UCSD-AML1 (cell line): ENCODE measurements around the gene AADACL2.
"Not testable (repeated sequence)": the region's sequence is repeated elsewhere in the genome, so short reads cannot be mapped to it uniquely, and the experiment has no call there.

Experiments used
- DNase-seq: peaks from one replicate; lab custom pipeline; 2025; ENCODE audit not compliant: unreplicated experiment; lab: John Stamatoyannopoulos, UW

AADACL2 gene

GRCh38 chr3:151733613-151734012 is at the start of gene AADACL2:
AADACL2 (plus strand) TSS chr3:151733927; CDS start chr3:151734036, 109 bp downstream.
- no peak for DNase-seq

DNA sequence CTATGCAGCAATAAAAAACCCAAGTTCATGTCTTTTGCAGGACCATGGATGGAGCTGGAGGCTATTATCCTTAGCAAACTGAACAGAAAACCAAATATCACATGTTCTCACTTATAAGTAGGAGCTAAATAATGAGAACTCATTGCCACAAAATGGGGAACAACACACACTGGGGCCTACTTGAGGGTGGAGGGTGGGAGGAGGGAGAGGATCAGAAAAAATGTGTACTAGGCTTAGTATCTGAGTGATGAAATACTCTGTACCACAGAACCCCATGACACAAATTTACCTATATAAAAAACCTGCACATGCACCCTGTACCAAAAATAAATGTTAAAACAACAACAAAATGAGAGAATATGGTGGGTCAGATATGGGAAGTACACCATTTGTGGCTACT is 49.6 kb upstream of the AADACL2 start:
- no peak for DNase-seq

DNA sequence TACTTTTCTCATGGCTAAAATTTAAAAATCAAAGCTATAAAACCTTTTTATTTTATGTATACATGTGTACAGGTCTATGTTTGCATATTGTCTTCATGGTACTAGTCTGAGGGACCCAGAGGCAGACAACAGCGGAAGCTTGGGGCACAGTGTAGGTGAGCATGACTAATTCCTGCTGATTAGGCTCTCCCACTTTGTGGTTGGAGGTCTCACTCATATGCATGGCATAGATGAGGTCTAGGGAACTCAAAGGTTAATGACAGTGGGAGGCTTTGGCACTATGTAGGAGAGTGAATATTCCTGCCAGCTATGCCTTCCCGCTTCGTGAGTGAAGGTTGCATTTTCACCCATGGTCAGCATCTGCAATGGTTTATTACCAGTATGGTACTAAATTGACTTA is 47.5 kb upstream of the AADACL2 start:
- DNase-seq, result no peak

DNA sequence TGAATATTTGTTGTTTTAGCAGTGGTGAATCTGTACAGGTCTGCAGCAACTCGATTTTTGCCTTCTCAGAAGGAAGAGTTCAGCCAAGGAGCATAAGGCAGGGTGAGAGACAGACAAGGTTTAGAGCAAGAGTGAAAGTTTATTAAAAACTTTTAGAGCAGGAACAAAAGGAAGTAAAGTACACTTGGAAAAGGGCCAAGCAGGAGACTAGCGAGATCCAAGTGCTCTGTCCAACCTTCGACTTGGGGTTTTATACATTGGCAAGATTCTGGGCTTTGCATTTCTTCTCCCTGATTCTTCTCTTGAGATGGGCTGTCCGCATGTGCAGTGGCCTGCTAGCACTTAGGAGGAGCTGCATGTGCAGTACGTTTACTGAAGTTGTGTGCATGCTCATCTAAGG is 46.7 kb upstream of the AADACL2 start:
- DNase-seq, result no peak

GRCh38 chr3:151688571-151688970 is 45.2 kb upstream of the AADACL2 start:
- no peak for DNase-seq

GRCh38 chr3:151690645-151691044 is 43.1 kb upstream of the AADACL2 start:
- DNase-seq, result no peak

DNA sequence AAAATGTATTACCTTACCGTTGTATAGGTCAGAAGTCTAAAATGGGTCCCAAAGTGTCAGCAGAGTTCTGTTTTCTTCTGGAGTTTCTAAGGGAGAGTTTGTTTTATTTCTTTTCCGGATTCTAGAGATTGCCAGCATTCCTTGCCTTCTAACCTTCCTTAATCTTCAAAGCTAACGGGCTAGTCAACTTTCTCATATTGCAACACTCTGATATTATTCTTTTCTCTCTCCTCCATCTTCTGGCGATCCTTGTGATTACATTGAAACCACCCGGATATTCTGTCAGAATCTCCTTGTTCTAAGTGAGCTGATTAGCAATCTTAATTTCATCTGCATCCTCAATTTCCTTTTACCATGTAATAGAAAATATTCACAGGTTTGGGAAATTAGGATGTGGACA is 36.2 kb upstream of the AADACL2 start:
- no peak for DNase-seq

- no peak for DNase-seq
Observed at GRCh38 chr3:151707216-151707615, 26.5 kb upstream of the AADACL2 start.

GRCh38 chr3:151708868-151709267 is 24.9 kb upstream of the AADACL2 start:
- no peak for DNase-seq

DNA sequence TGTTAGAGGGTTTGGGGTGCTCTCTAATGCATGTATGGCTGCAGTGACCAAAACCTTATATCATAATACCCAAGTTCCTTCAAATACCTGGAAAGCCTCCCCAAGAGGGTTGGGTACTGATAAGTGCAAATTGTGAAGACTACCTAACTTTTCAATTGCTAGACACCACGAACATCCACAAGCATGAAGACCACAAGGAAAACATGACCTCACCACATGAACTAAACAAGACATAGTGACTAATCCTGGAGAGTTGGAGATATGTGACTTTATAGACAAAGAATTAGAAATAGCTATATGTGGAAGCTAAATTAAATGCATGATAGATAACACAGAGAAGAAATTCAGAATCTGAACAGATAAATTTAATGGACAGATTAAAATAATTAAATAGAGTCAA is 23.9 kb upstream of the AADACL2 start:
- no peak for DNase-seq

GRCh38 chr3:151721294-151721693 is 12.4 kb upstream of the AADACL2 start:
- DNase-seq, result no peak

- no peak for DNase-seq
Observed at GRCh38 chr3:151722856-151723255, 10.9 kb upstream of the AADACL2 start.

DNA sequence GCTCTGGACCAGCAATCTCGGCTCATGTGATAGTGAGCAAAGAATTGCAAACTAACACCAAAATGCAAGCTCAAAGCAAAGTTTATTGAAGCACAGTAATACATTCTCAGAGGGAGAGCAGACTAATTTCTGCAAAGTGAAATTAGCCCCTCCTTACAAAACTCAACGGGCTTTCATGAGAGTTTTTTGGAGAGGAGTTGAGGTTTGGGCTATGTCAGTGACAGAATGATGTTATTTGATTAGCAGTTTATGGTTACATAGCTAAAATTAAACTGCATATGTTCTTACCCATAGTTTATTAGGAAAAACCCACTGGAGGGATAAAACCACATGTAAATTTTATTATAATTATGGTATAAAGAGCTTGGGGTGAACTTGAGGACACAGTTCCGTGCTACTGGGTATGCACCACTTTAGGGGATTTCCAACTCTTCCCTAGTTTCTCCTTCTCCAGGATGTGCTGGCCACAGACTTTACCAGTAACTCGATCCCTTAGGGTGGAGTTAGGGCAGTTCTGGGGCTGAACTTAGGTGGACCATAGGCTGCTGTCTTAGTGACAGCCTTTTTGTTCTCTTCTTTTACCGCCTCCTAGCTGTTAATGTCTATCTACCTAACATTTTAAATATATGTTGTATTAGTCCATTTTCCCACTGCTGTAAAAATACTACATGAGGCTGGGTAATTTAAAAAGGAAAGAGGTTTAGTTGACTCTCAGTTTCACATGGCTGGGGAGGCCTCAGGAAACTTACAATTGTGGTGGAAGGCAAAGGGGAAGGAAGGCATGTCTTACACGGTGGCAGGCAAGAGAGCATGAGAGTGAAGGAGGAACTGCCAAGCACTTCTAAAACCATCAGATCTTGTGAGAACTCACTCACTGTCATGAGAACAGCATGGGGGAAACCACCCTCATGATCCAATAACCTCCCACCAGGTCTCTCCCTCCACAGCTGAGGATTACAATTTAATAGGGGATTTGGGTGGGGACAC is 8.9 kb upstream of the AADACL2 start:
- no peak for DNase-seq

DNA sequence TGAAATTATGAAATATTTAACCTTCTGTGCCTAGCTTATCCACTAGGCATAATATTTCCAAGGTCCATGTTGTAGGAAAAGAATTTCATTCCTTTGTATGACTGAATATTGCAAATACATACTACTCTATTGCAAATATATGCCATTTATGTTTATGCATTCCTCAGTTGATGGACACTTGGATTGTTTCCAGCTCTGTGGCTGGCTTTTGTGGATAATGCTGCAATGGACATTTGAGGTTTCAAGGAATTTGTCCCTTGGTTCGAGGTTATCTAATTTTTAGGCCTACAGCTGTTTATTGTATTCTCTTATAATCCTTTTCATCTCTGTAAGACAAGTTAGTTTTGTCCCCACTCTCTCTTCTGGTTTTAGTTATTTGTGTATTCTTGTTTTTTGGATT is 7.7 kb upstream of the AADACL2 start:
- DNase-seq, result no peak

DNA sequence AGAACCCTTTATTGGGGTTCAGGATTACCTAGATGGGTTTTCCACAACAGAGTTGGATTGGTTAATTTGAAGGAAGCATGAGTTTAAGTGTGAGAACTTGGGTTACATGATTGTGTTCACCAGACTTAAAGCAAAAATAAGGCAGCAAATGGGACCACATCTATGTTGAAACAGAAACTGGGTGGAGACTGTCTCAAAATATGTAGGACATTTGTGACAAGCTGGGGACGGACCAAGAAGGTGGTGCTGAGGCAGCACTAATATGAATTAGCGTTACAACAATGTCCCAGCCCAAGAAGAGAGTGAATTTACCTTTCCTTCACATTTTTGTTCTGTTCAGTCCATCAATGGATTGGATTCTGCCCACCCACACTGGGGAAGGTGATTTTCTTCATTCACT is 866 bp upstream of the AADACL2 start:
- DNase-seq, result no peak

DNA sequence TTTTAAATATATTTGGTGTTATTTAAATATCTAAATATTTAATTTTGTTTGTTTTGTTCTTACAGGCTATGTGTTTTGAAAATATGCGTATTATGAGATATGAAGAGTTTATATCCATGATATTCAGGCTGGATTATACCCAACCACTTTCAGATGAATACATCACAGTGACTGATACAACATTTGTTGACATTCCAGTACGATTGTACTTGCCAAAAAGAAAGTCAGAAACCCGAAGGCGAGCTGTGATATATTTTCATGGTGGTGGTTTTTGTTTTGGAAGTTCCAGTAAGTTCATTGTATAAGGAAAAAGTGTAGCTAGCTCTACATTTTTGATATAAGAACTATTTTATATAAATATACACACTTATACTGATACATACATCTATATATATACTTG is 6.9 kb downstream of the AADACL2 start:
- no peak for DNase-seq

DNA sequence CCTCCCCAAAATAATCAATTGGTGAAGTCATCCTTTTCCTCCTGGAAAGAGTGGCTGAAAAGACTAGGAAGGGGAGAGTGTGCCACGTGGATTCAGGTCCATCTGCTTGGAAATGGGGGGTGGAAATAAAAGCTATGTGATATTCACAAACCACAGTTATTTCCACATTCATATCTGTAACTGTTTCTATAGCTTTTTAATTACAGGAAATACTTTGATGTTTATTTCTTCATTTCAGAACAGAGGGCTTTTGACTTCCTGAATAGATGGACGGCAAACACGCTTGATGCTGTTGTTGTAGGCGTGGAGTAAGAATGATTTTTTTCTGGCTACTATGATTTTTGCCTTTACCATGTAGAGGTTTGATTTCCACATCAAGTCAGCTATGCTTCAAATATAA is 10.1 kb downstream of the AADACL2 start:
- DNase-seq, result no peak

- no peak for DNase-seq
Observed at GRCh38 chr3:151750181-151750580, 16.5 kb downstream of the AADACL2 start.

DNA sequence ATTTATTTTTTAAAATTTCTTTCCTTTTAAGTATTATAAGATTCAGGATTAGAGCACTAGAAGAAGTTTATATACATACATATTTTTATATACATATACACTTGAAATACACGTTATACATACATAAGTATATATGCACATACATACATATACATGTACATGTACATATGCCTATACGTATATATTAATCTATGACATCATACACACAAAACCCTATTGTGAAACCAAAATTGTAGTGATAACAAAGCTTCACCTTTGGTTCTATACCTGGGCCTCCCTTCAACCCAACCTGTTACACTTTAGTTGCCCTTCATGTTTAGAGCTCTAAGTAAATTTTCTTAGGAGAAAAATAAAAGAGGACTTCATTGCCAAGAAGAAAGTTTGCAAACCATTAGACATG is 17.0 kb downstream of the AADACL2 start:
- DNase-seq, result no peak

GRCh38 chr3:151751161-151751560 is 17.4 kb downstream of the AADACL2 start:
- DNase-seq, result no peak

GRCh38 chr3:151753846-151754245 is 20.1 kb downstream of the AADACL2 start:
- no peak for DNase-seq

DNA sequence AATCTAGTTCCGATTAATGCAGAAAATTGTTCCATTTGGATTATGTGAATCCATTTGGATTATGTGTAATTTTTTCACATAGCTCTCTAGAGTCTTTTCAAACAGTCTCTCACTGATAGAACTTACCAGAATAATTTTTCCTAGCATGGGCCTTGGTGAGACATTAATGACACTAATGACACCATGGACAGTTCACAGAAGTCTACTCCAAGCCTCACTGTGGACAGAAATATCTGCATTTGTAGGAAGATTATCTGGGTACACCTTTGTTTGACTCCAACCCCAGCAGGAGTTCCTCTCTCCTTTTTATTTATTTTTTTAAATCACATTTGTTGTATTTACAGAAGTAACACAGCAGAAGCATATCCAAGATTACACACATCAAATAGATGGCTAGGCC is 27.9 kb downstream of the AADACL2 start:
- no peak for DNase-seq

DNA sequence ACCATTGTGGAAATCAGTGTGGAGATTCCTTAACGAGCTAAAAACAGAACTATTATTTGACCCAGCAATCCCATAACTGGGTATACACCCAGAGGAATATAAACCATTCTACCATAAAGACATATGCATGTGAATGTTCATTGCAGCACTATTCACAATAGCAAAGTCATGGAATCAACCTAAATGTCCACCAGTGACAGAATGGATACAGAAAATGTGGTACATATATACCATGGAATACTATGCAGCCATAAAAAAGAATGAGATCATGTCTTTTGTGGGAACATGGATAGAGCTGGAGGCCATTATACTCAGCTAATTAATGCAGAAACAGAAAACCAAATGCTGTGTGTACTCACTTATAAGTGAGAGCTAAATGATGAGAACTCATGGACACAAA is 31.0 kb downstream of the AADACL2 start:
- not testable (repeated sequence) for DNase-seq
